H1 (cell line): ENCODE data around the gene RGS9. TPM values are rescaled to one million over a fixed set of nuclear protein-coding genes. Genes with fewer than 3 reads are reported as not detected.

Experiments used
- CTCF ChIA-PET: fragments of 300-600 bp; sonication (Branson Sonifier 250); formaldehyde crosslinking; loops from one replicate; lab custom pipeline; 2021; ENCODE audit not compliant: partially characterized antibody; lab: Charles Lee
- POLR2A ChIA-PET: fragments of 300-600 bp; sonication (Branson Sonifier 250); formaldehyde crosslinking; loops from one replicate; lab custom pipeline; 2021; ENCODE audit warnings: inconsistent platforms; ENCODE audit not compliant: partially characterized antibody; lab: Charles Lee
- DNase-seq, 2 experiments: peaks; one replicate each; pipeline versions ENCODE4 v3.0.0 to v3.0.0-alpha.2; 2010 to 2022; ENCODE audit warnings: low spot score in 2 of 2, low read depth in 1 of 2, mixed read lengths in 1 of 2
- FAIRE-seq: peaks from 2 replicates; lab custom pipeline; 2011; peaks lifted over from hg19 to GRCh38; lab: Jason Lieb, UNC
- H2AFZ ChIP-seq: 2 replicates; pipeline ENCODE4 v1.8.1; 2012; ENCODE audit warnings: low read length, inconsistent platforms
- H2AK5ac ChIP-seq: 2 replicates; pipeline ENCODE4 v1.6.1; 2013; ENCODE audit warnings: low read depth, low read length
- H2BK120ac ChIP-seq: replicated peaks from 2 replicates; pipeline ENCODE3; 2013; ENCODE audit warnings: low read depth, low read length, inconsistent platforms
- H2BK12ac ChIP-seq: 2 replicates; pipeline ENCODE4 v1.6.1; 2013; ENCODE audit warnings: low read depth, low read length
- H2BK15ac ChIP-seq: 2 replicates; pipeline ENCODE4 v1.6.1; 2013; ENCODE audit warnings: low read length
- H2BK20ac ChIP-seq: 2 replicates; pipeline ENCODE4 v1.6.1; 2013; ENCODE audit warnings: low read length
- H2BK5ac ChIP-seq: 2 replicates; pipeline ENCODE4 v1.6.1; 2013; ENCODE audit warnings: low read depth, low read length
- H3K14ac ChIP-seq: 2 replicates; pipeline ENCODE4 v1.6.1; 2013; ENCODE audit warnings: inconsistent platforms; ENCODE audit not compliant: insufficient read length
- H3K18ac ChIP-seq: 2 replicates; pipeline ENCODE4 v1.6.1; 2013; ENCODE audit warnings: low read length; ENCODE audit errors: extremely low read depth
- H3K23ac ChIP-seq: 2 replicates; pipeline ENCODE4 v1.6.1; 2013; ENCODE audit warnings: inconsistent platforms; ENCODE audit not compliant: insufficient read length
- H3K23me2 ChIP-seq: 2 replicates; pipeline ENCODE4 v1.6.1; 2013; ENCODE audit warnings: low read depth, low read length
- H3K27ac ChIP-seq: 2 replicates; pipeline ENCODE4 v1.6.1; 2011; ENCODE audit warnings: low read depth, low read length, inconsistent platforms
- H3K27me3 ChIP-seq, 4 experiments: replicated peaks in 1 of 4; 1 replicate in 1 of 4; 2 replicates in 3 of 4; pipeline versions ENCODE4 v1.6.1 to v1.8.1; 2011 to 2013; ENCODE audit warnings: low read length in 3 of 4, mild to moderate bottlenecking in 3 of 4, inconsistent platforms in 2 of 4, mixed read lengths in 2 of 4, moderate library complexity in 1 of 4; ENCODE audit not compliant: control insufficient read depth in 3 of 4, insufficient read depth in 3 of 4; ENCODE audit errors: extremely low read depth in 1 of 4
- H3K36me3 ChIP-seq, 4 experiments: 2 replicates each; pipeline versions ENCODE4 v1.6.1 to v1.8.1; 2011 to 2013; ENCODE audit warnings: mild to moderate bottlenecking in 4 of 4, low read length in 3 of 4, moderate library complexity in 2 of 4, control low read depth in 1 of 4, inconsistent platforms in 1 of 4; ENCODE audit not compliant: insufficient read depth in 4 of 4, control insufficient read depth in 2 of 4
- H3K4ac ChIP-seq: replicated peaks from 2 replicates; pipeline ENCODE3; 2013; ENCODE audit warnings: low read length, low read depth, mixed read lengths, inconsistent platforms; ENCODE audit not compliant: insufficient read length
- H3K4me1 ChIP-seq, 4 experiments: replicated peaks in 1 of 4; 1 replicate in 1 of 4; 2 replicates in 3 of 4; pipeline versions ENCODE4 v1.6.1 to v1.8.1; 2011 to 2013; ENCODE audit warnings: low read length in 3 of 4, inconsistent platforms in 2 of 4, mixed read lengths in 1 of 4; ENCODE audit not compliant: insufficient read depth in 4 of 4, control insufficient read depth in 3 of 4
- H3K4me2 ChIP-seq, 2 experiments: 2 replicates each; pipeline versions ENCODE4 v1.6.1 to v1.8.1; 2011 to 2013; ENCODE audit warnings: low read depth in 2 of 2, low read length in 2 of 2, control low read depth in 1 of 2, inconsistent platforms in 1 of 2, mild to moderate bottlenecking in 1 of 2; ENCODE audit not compliant: insufficient read depth in 1 of 2
- H3K4me3 ChIP-seq, 4 experiments: fragments of 200-600, 300-600 bp in 1 of 4; sonication (generic), shearing (Covaris generic), sonication (Bioruptor Twin) in 1 of 4; 2 replicates each; pipeline versions ENCODE4 v1.5.1 to v1.8.1; 2011 to 2016; ENCODE audit warnings: low read length in 4 of 4, low read depth in 3 of 4, control low read depth in 2 of 4, inconsistent platforms in 2 of 4, mild to moderate bottlenecking in 2 of 4, mixed read lengths in 1 of 4, moderate library complexity in 1 of 4; ENCODE audit not compliant: insufficient read depth in 2 of 4; ENCODE audit errors: extremely low read depth in 1 of 4
- H3K56ac ChIP-seq: replicated peaks from 2 replicates; pipeline ENCODE3; 2013; ENCODE audit warnings: low read depth, mild to moderate bottlenecking, mixed read lengths, low read length, inconsistent platforms; ENCODE audit not compliant: insufficient read length
- H3K79me1 ChIP-seq: 2 replicates; pipeline ENCODE4 v1.6.1; 2013; ENCODE audit warnings: low read depth, low read length, control low read depth
- H3K79me2 ChIP-seq, 2 experiments: 2 replicates each; pipeline versions ENCODE4 v1.6.1 to v1.8.1; 2012 to 2013; ENCODE audit warnings: low read length in 2 of 2, mild to moderate bottlenecking in 2 of 2, inconsistent platforms in 1 of 2; ENCODE audit not compliant: insufficient read depth in 2 of 2, control insufficient read depth in 1 of 2
- H3K9ac ChIP-seq, 4 experiments: replicated peaks in 1 of 4; 1 replicate in 1 of 4; 2 replicates in 3 of 4; pipeline versions ENCODE4 v1.6.1 to v1.8.1; 2011 to 2013; ENCODE audit warnings: low read depth in 3 of 4, low read length in 3 of 4, control low read depth in 2 of 4, mild to moderate bottlenecking in 2 of 4, moderate library complexity in 2 of 4, inconsistent platforms in 1 of 4; ENCODE audit errors: extremely low read depth in 1 of 4
- H3K9me3 ChIP-seq, 2 experiments: 2 replicates each; pipeline versions ENCODE4 v1.6.1 to v1.8.1; 2012 to 2013; ENCODE audit warnings: mild to moderate bottlenecking in 2 of 2, moderate library complexity in 2 of 2, control low read depth in 1 of 2, inconsistent platforms in 1 of 2, low read depth in 1 of 2, low read length in 1 of 2, mixed read lengths in 1 of 2; ENCODE audit not compliant: insufficient read depth in 2 of 2
- H4K20me1 ChIP-seq, 2 experiments: replicated peaks in 1 of 2; 2 replicates each; pipeline versions ENCODE3 to v1.8.1; 2011 to 2013; ENCODE audit warnings: inconsistent platforms in 2 of 2, low read length in 2 of 2, mild to moderate bottlenecking in 1 of 2; ENCODE audit not compliant: insufficient read depth in 2 of 2, control insufficient read depth in 1 of 2
- H4K5ac ChIP-seq: 2 replicates; pipeline ENCODE4 v1.6.1; 2013; ENCODE audit warnings: low read length, low read depth, mixed read lengths, inconsistent platforms; ENCODE audit not compliant: insufficient read length
- H4K8ac ChIP-seq: 2 replicates; pipeline ENCODE4 v1.8.0; 2013; ENCODE audit warnings: mild to moderate bottlenecking, moderate library complexity, low read length, inconsistent platforms; ENCODE audit not compliant: insufficient read depth; ENCODE audit errors: extremely low read depth
- H4K91ac ChIP-seq: replicated peaks from 2 replicates; pipeline ENCODE3; 2013; ENCODE audit warnings: low read length, mixed read lengths, inconsistent platforms; ENCODE audit not compliant: insufficient read length
- CEBPB ChIP-seq: IDR thresholded peaks from 2 replicates; pipeline ENCODE4 v1.6.1; 2012; ENCODE audit warnings: low read depth, low read length
- NRF1 ChIP-seq: IDR thresholded peaks from 2 replicates; pipeline ENCODE4 v1.6.1; 2011; ENCODE audit warnings: mild to moderate bottlenecking, low read depth, low read length, improper control_type of control experiment
- PHF8 ChIP-seq: fragments of 200-600 bp; sonication (generic); conservative IDR thresholded peaks from 2 replicates; pipeline ENCODE4 v1.7.1; 2012; ENCODE audit warnings: low read depth, mild to moderate bottlenecking, inconsistent platforms, low read length, moderate library complexity
- POLR2AphosphoS5 ChIP-seq: IDR thresholded peaks from 2 replicates; pipeline ENCODE4 v1.6.1; 2011; ENCODE audit warnings: low read depth, low read length
- RAD21 ChIP-seq, 2 experiments: IDR thresholded peaks in 1 of 2; conservative IDR thresholded peaks in 1 of 2; 2 replicates each; pipeline ENCODE4 v1.6.1; 2011; ENCODE audit warnings: low read depth in 2 of 2, low read length in 2 of 2, improper control_type of control experiment in 1 of 2, inconsistent platforms in 1 of 2, mild to moderate bottlenecking in 1 of 2, moderate library complexity in 1 of 2
- SRF ChIP-seq: IDR thresholded peaks from 2 replicates; pipeline ENCODE4 v1.6.1; 2011; ENCODE audit warnings: mild to moderate bottlenecking, low read depth, low read length, moderate library complexity
- ZNF274 ChIP-seq: IDR thresholded peaks from 2 replicates; pipeline ENCODE4 v1.7.0; 2012; ENCODE audit warnings: low read length, borderline replicate concordance; ENCODE audit errors: extremely low read depth
- WGBS, 2 experiments: shearing (Covaris generic) in 1 of 2; methylation state at CpG; one replicate each; pipeline versions ENCODE4 v1.1.6 to v1.1.7; 2013 to 2015; ENCODE audit warnings: low lambda C conversion rate in 2 of 2, mixed read lengths in 2 of 2, inconsistent platforms in 1 of 2, low coverage in 1 of 2, missing lambda C conversion rate in 1 of 2; ENCODE audit not compliant: insufficient replicate concordance in 2 of 2, insufficient coverage in 1 of 2, insufficient read length in 1 of 2; ENCODE audit errors: extremely low coverage in 1 of 2, missing lambda C conversion rate in 1 of 2; 5-methylcytosine and 5-hydroxymethylcytosine counted together
- polyA plus RNA-seq, 7 experiments: library from polyadenylated mRNA; depleted of rRNA in 3 of 7; stranded (reverse) in 5 of 7; unstranded in 2 of 7; fragments of >200 nt in 5 of 7; fragments of 200-250 nt in 2 of 7; gene quantifications; 1 replicate in 5 of 7; 2 replicates in 1 of 7; 4 replicates in 1 of 7; pipeline versions ENCODE4 v1.2.1 to v1.2.3, GENCODE V29; 2011 to 2013; ENCODE audit warnings: missing spikeins in 2 of 7, mixed read lengths in 2 of 7
- total RNA-seq: library from RNA; stranded (reverse); fragmentation: NEBNext Ultra II Directional; extraction: Animal tissue kit (Norgen Biotek cat#: 25700); gene quantifications from 2 replicates; pipeline ENCODE4 v1.2.1, GENCODE V29; 2021

Gene RGS9
- total and polyA plus RNA-seq, 2 of the 8 experiments (the other 6 are each of a cell fraction or from before 2014, with no cell fraction given) = 8.9 to 20.5 TPM

GRCh38 chr17:65158041-65158440 is 20.9 kb downstream of the RGS9 start:
- no peak overlapping the region for H4K8ac ChIP-seq
- 92% methylated on average over 11 of the region's 11 CpGs; no CpG with 5 or more reads in 1 of the 2 experiments for WGBS, 2 experiments
- H2AFZ ChIP-seq = no peak overlapping the region
- H2BK120ac ChIP-seq = no peak overlapping the region
- DNase-seq (no peak), FAIRE-seq (no peak)
- H2BK15ac ChIP-seq = no peak overlapping the region
- H3K18ac ChIP-seq = no peak overlapping the region
- H2BK5ac ChIP-seq = no peak overlapping the region
- H3K23ac ChIP-seq = no peak overlapping the region
- CTCF ChIA-PET = interaction anchor here (0.7 to 1.7 kb wide), 4 partner anchors 11 to 40 kb away, joined by 3 to 4 read pairs (median 4); no protein-coding TSS in a partner anchor
- no peak overlapping the region for H3K14ac ChIP-seq
- H3K4me3 ChIP-seq = no peak overlapping the region
- H3K27ac ChIP-seq = no peak overlapping the region
- peaks cover 0 to 6% (median under 1%) of the 10 kb centered on the region in 4 experiments; a peak in 2 of 7 replicates for H3K4me1 ChIP-seq
- no peak overlapping the region for H4K91ac ChIP-seq
- no peak overlapping the region for H2AK5ac ChIP-seq
- POLR2A ChIA-PET = no interaction called here
- no peak overlapping the region for H3K56ac ChIP-seq
- H3K4me2 ChIP-seq = no peak overlapping the region
- TF ChIP-seq CEBPB (no peak), POLR2AphosphoS5 (no peak), PHF8 (no peak), NRF1 (no peak), ZNF274 (no peak), RAD21 (IDR thresholded peaks at IDR 0.05 in 1 of 2, conservative IDR thresholded peaks at IDR 0.05 in 1 of 2; ENCODE audit: low read depth in 2 of 2, low read length in 2 of 2) (no peak), SRF (no peak)
- no peak overlapping the region for H2BK20ac ChIP-seq
- no peaks in the 10 kb centered on the region for H3K79me1 ChIP-seq
- H3K9ac ChIP-seq = no peak overlapping the region
- H3K36me3 ChIP-seq = no peaks in the 10 kb centered on the region
- H2BK12ac ChIP-seq = no peak overlapping the region
- no peaks in the 10 kb centered on the region for H3K79me2 ChIP-seq
- no peaks in the 10 kb centered on the region for H3K23me2 ChIP-seq
- H3K9me3 ChIP-seq = no peaks in the 10 kb centered on the region
- no peaks in the 10 kb centered on the region for H4K20me1 ChIP-seq
- no peak overlapping the region for H3K4ac ChIP-seq
- no peak overlapping the region for H4K5ac ChIP-seq
- no peaks in the 10 kb centered on the region for H3K27me3 ChIP-seq
